Liver (tissue), 9 donors: ENCODE data around the gene GGT6. TPM values are rescaled to one million over a fixed set of nuclear protein-coding genes. Genes with fewer than 3 reads are reported as not detected.

Experiments used
- DNase-seq: peaks from one replicate; pipeline ENCODE4 v3.0.0-alpha.2; 2017; ENCODE audit warnings: low spot score
- H3K27ac ChIP-seq, 2 donors: one replicate each; pipeline ENCODE4 v1.7.0; 2013; ENCODE audit warnings: inconsistent platforms in 2 of 2, low read length in 2 of 2, control low read depth in 1 of 2, low read depth in 1 of 2, mild to moderate bottlenecking in 1 of 2
- H3K27me3 ChIP-seq, 4 donors: one replicate each; pipeline versions ENCODE4 v1.6.1 to v1.7.0; 2013; ENCODE audit warnings: low read length in 3 of 4, inconsistent platforms in 1 of 4, mild to moderate bottlenecking in 1 of 4, moderate library complexity in 1 of 4; ENCODE audit not compliant: control insufficient read depth in 4 of 4, insufficient read depth in 4 of 4
- H3K36me3 ChIP-seq, 4 donors: one replicate each; pipeline versions ENCODE4 v1.6.1 to v1.7.0; 2013; ENCODE audit warnings: low read length in 3 of 4, mild to moderate bottlenecking in 3 of 4, low read depth in 1 of 4, moderate library complexity in 1 of 4; ENCODE audit not compliant: control insufficient read depth in 4 of 4, insufficient read depth in 3 of 4
- H3K4me1 ChIP-seq, 4 donors: one replicate each; pipeline versions ENCODE4 v1.6.1 to v1.7.0; 2013; ENCODE audit warnings: low read length in 3 of 4, mild to moderate bottlenecking in 3 of 4, moderate library complexity in 1 of 4; ENCODE audit not compliant: control insufficient read depth in 4 of 4, insufficient read depth in 4 of 4
- H3K4me3 ChIP-seq, 3 donors: one replicate each; pipeline versions ENCODE4 v1.6.1 to v1.7.0; 2013; ENCODE audit warnings: low read length in 3 of 3, control low read depth in 1 of 3, low read depth in 1 of 3, mild to moderate bottlenecking in 1 of 3
- H3K9ac ChIP-seq, 2 donors: one replicate each; pipeline ENCODE4 v1.7.0; 2013; ENCODE audit warnings: low read length in 2 of 2, mild to moderate bottlenecking in 2 of 2, moderate library complexity in 2 of 2, control low read depth in 1 of 2, low read depth in 1 of 2
- H3K9me3 ChIP-seq, 4 donors: one replicate each; pipeline versions ENCODE4 v1.6.1 to v1.7.0; 2013; ENCODE audit warnings: low read length in 3 of 4; ENCODE audit not compliant: control insufficient read depth in 4 of 4
- EGR1 ChIP-seq, 2 donors: IDR thresholded peaks; 2 replicates each; pipeline ENCODE4 v1.6.1; 2016 to 2018; ENCODE audit warnings: antibody characterized with exemption in 2 of 2, low read depth in 2 of 2
- FOXA1 ChIP-seq: IDR thresholded peaks from 2 replicates; pipeline ENCODE4 v1.6.1; 2016; ENCODE audit warnings: antibody characterized with exemption
- FOXA2 ChIP-seq: IDR thresholded peaks from 2 replicates; pipeline ENCODE4 v1.6.1; 2016; ENCODE audit warnings: antibody characterized with exemption
- GABPA ChIP-seq, 2 donors: IDR thresholded peaks in 1 of 2; conservative IDR thresholded peaks in 1 of 2; 2 replicates each; pipeline ENCODE4 v1.6.1; 2016; ENCODE audit warnings: antibody characterized with exemption in 2 of 2, mild to moderate bottlenecking in 1 of 2, moderate library complexity in 1 of 2
- HNF4A ChIP-seq, 2 donors: conservative IDR thresholded peaks; 2 replicates each; pipeline ENCODE4 v1.6.1; 2016; ENCODE audit warnings: antibody characterized with exemption in 2 of 2, mild to moderate bottlenecking in 2 of 2
- JUND ChIP-seq, 2 donors: IDR thresholded peaks; 2 replicates each; pipeline ENCODE4 v1.6.1; 2016; ENCODE audit warnings: antibody characterized with exemption in 2 of 2
- RAD21 ChIP-seq, 2 donors: IDR thresholded peaks; 2 replicates each; pipeline ENCODE4 v1.6.1; 2016; ENCODE audit warnings: antibody characterized with exemption in 2 of 2, mild to moderate bottlenecking in 2 of 2
- RXRA ChIP-seq, 2 donors: IDR thresholded peaks; 2 replicates each; pipeline ENCODE4 v1.6.1; 2017 to 2018; ENCODE audit warnings: antibody characterized with exemption in 2 of 2, mild to moderate bottlenecking in 1 of 2
- SP1 ChIP-seq: IDR thresholded peaks from 2 replicates; pipeline ENCODE4 v1.6.1; 2018; ENCODE audit warnings: antibody characterized with exemption, mild to moderate bottlenecking
- TAF1 ChIP-seq: conservative IDR thresholded peaks from 2 replicates; pipeline ENCODE4 v1.6.1; 2016; ENCODE audit warnings: antibody characterized with exemption, mild to moderate bottlenecking
- YY1 ChIP-seq: IDR thresholded peaks from 2 replicates; pipeline ENCODE4 v1.6.1; 2016; ENCODE audit warnings: antibody characterized with exemption, mild to moderate bottlenecking
- WGBS: extraction: QIAGEN DNeasy Blood & Tissue Kit; methylation state at CpG from one replicate; pipeline ENCODE4 v1.1.7; 2013; 5-methylcytosine and 5-hydroxymethylcytosine counted together
- polyA plus RNA-seq, 2 donors: library from polyadenylated mRNA; stranded (reverse) in 1 of 2; unstranded in 1 of 2; fragments of 200-250 nt in 1 of 2; fragments of >200 nt in 1 of 2; fragmentation: Nextera tagmentation in 1 of 2; extraction: Ambion mirVana in 1 of 2; gene quantifications; one replicate each; pipeline versions ENCODE4 v1.2.1 to v1.2.3, GENCODE V29; 2013 to 2015
- total RNA-seq, 2 donors: library from RNA; depleted of rRNA; stranded (reverse); fragments of >200 nt; gene quantifications; one replicate each; pipeline ENCODE4 v1.2.3, GENCODE V29; 2014
- TF ChIP-seq, protein P1 (sequence below): IDR thresholded peaks from 2 replicates; pipeline ENCODE4 v1.6.1; 2016; ENCODE audit warnings: antibody characterized with exemption
- TF ChIP-seq, protein P2 (sequence below): IDR thresholded peaks from 2 replicates; pipeline ENCODE4 v1.6.1; 2016; ENCODE audit warnings: antibody characterized with exemption, mild to moderate bottlenecking
- TF ChIP-seq, protein P3 (sequence below): IDR thresholded peaks from 2 replicates; pipeline ENCODE4 v1.6.1; 2016; ENCODE audit warnings: antibody characterized with exemption
- donor health status: healthy.
- donor health status: healthy.
- donor health status: healthy.
- donor health status: healthy.
- donor health status: healthy.

The GGT6 gene, protein sequence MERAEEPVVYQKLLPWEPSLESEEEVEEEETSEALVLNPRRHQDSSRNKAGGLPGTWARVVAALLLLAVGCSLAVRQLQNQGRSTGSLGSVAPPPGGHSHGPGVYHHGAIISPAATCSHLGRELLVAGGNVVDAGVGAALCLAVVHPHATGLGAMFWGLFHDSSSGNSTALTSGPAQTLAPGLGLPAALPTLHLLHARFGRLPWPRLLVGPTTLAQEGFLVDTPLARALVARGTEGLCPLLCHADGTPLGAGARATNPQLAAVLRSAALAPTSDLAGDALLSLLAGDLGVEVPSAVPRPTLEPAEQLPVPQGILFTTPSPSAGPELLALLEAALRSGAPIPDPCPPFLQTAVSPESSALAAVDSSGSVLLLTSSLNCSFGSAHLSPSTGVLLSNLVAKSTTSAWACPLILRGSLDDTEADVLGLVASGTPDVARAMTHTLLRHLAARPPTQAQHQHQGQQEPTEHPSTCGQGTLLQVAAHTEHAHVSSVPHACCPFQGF
- 1 to 10 TPM in 1 of 2 donors, under 1 TPM in 1; 0.19 to 1.1 TPM for total RNA-seq
- under 1 TPM; 0.43 to 0.64 TPM for polyA plus RNA-seq

DNA sequence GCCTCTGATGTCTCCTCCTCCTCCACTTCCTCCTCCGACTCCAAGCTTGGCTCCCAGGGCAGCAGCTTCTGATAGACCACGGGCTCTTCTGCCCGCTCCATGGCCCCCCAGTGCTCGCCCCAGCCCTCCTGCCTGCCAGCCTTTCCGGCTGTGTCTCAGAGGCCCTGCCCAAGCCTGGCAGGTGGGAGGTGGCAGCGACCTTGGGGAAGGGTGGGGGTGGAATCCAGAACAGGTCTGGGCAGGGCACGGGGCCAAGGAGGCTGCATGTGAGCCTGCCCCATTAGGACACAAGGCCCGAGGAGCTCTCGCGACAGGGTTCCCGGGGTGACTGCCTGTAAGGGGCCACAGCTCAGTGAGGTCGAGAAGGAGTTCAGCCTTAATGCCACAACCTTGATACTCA lies at the start of gene GGT6:
TSS of gene GGT6 (minus strand) at position 157 of the 400 bp plus-strand sequence. CDS start at position 101, 56 bp downstream.
- H3K9me3 ChIP-seq, result no peaks in the 10 kb centered on the region
- H3K36me3 ChIP-seq, result no peaks in the 10 kb centered on the region
- WGBS, result 78% methylated on average over 12 of the region's 12 CpGs
- no peak within 1 kb of the TSS for H3K9ac ChIP-seq
- H3K27ac ChIP-seq, result no peak within 1 kb of the TSS
- no peak for DNase-seq
- H3K27me3 ChIP-seq, result no peaks in the 10 kb centered on the region
- H3K4me3 ChIP-seq, result no peak within 1 kb of the TSS
- peaks cover 2 to 12% (median 5%) of the 10 kb centered on the region in 4 donors for H3K4me1 ChIP-seq
- TF ChIP-seq TAF1, result no peak
- no peak for TF ChIP-seq RXRA (IDR thresholded peaks at IDR 0.05)
- TF ChIP-seq, protein P1, sequence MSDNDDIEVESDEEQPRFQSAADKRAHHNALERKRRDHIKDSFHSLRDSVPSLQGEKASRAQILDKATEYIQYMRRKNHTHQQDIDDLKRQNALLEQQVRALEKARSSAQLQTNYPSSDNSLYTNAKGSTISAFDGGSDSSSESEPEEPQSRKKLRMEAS, result no peak
- no peak for TF ChIP-seq FOXA2
- TF ChIP-seq, protein P2, sequence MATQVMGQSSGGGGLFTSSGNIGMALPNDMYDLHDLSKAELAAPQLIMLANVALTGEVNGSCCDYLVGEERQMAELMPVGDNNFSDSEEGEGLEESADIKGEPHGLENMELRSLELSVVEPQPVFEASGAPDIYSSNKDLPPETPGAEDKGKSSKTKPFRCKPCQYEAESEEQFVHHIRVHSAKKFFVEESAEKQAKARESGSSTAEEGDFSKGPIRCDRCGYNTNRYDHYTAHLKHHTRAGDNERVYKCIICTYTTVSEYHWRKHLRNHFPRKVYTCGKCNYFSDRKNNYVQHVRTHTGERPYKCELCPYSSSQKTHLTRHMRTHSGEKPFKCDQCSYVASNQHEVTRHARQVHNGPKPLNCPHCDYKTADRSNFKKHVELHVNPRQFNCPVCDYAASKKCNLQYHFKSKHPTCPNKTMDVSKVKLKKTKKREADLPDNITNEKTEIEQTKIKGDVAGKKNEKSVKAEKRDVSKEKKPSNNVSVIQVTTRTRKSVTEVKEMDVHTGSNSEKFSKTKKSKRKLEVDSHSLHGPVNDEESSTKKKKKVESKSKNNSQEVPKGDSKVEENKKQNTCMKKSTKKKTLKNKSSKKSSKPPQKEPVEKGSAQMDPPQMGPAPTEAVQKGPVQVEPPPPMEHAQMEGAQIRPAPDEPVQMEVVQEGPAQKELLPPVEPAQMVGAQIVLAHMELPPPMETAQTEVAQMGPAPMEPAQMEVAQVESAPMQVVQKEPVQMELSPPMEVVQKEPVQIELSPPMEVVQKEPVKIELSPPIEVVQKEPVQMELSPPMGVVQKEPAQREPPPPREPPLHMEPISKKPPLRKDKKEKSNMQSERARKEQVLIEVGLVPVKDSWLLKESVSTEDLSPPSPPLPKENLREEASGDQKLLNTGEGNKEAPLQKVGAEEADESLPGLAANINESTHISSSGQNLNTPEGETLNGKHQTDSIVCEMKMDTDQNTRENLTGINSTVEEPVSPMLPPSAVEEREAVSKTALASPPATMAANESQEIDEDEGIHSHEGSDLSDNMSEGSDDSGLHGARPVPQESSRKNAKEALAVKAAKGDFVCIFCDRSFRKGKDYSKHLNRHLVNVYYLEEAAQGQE, result no peak
- no peak for TF ChIP-seq EGR1 (IDR thresholded peaks at IDR 0.05; ENCODE audit: low read depth in 2 of 2)
- no peak for TF ChIP-seq YY1

DNA sequence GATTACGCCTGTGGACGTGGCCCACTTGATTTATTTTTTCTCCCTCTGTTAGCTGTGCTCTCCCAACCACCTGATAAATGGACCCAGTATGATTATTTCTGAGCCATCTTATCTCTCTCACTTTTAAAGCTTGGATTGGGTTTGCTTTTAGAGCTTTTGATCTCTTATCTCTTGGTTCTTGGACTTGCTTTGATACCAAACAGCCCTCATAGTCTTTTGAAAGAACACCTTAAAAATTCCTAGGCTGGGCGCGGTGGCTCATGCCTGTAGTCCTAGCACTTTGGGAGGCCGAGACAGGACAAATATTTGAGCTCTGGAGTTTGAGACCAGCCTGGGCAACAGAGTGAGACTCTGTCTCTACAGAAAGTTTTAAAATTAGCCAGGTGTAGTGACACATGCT lies 49.8 kb upstream of the GGT6 start:
- Histone ChIP-seq H3K4me1 (no peaks in the 10 kb centered on the region), H3K27me3 (peaks cover 0 to 5% (median 0%) of the 10 kb centered on the region in 4 donors), H3K27ac (no peak overlapping the region), H3K36me3 (no peaks in the 10 kb centered on the region), H3K9me3 (no peaks in the 10 kb centered on the region), H3K4me3 (no peak overlapping the region), H3K9ac (no peak overlapping the region)
- no peak for DNase-seq
- WGBS, result 76% methylated on average over 5 of the region's 5 CpGs
- TF ChIP-seq FOXA2, result no peak
- TF ChIP-seq, protein P3, sequence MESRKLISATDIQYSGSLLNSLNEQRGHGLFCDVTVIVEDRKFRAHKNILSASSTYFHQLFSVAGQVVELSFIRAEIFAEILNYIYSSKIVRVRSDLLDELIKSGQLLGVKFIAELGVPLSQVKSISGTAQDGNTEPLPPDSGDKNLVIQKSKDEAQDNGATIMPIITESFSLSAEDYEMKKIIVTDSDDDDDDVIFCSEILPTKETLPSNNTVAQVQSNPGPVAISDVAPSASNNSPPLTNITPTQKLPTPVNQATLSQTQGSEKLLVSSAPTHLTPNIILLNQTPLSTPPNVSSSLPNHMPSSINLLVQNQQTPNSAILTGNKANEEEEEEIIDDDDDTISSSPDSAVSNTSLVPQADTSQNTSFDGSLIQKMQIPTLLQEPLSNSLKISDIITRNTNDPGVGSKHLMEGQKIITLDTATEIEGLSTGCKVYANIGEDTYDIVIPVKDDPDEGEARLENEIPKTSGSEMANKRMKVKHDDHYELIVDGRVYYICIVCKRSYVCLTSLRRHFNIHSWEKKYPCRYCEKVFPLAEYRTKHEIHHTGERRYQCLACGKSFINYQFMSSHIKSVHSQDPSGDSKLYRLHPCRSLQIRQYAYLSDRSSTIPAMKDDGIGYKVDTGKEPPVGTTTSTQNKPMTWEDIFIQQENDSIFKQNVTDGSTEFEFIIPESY, result no peak

DNA sequence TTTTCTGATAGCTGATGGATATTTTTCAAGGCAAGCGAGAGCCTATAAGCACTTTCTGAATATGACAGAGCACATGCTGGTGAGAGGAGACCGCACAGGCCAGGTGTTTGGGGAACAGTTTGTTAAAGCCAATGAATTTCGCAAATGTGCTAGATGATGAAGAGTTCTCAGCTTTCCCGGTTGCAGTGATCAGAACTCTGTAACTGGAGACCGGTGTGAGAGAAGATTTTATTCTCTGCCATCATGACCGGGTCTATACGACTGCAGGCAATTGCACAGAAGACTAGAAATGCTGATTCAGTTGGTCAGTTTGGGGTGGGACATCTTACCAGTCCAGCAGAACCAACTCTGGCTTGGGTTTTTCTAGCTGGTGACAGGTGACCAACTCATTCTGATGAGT lies 49.4 kb upstream of the GGT6 start:
- TF ChIP-seq JUND (IDR thresholded peaks at IDR 0.05) (no peak), FOXA2 (no peak), RAD21 (IDR thresholded peaks at IDR 0.05) (no peak), RXRA (IDR thresholded peaks at IDR 0.05) (no peak), SP1 (no peak), GABPA (IDR thresholded peaks at IDR 0.05 in 1 of 2, conservative IDR thresholded peaks at IDR 0.05 in 1 of 2) (no peak), FOXA1 (no peak), HNF4A (conservative IDR thresholded peaks at IDR 0.05) (no peak)
- TF ChIP-seq, protein P2, result no peak
- WGBS, result 85% methylated on average over 7 of the region's 7 CpGs
- Histone ChIP-seq H3K4me3 (no peak overlapping the region), H3K9ac (no peak overlapping the region), H3K27me3 (peaks cover 0 to 5% (median 0%) of the 10 kb centered on the region in 4 donors), H3K27ac (no peak overlapping the region), H3K4me1 (no peaks in the 10 kb centered on the region), H3K36me3 (no peaks in the 10 kb centered on the region), H3K9me3 (no peaks in the 10 kb centered on the region)
- no peak for DNase-seq
